GM12878 (cell line): ENCODE measurements around the gene NAA15. TPM values are rescaled to one million over a fixed set of nuclear protein-coding genes. Genes with fewer than 3 reads are reported as not detected.

Experiments
- BCL11A ChIP-seq: IDR thresholded peaks from 2 replicates; pipeline ENCODE4 v1.6.1; 2011; ENCODE audit warnings: low read depth, low read length
- BCL3 ChIP-seq: IDR thresholded peaks from 2 replicates; pipeline ENCODE4 v1.6.1; 2011; ENCODE audit warnings: borderline replicate concordance, low read depth, mild to moderate bottlenecking, moderate library complexity, low read length; ENCODE audit not compliant: insufficient read depth, poor library complexity, severe bottlenecking
- CBX5 ChIP-seq: sonication (generic); IDR thresholded peaks from 2 replicates; pipeline ENCODE4 v1.6.1; 2016; ENCODE audit warnings: low read depth, moderate library complexity, mild to moderate bottlenecking, inconsistent platforms
- CEBPZ ChIP-seq: fragments of 150-350 bp; IDR thresholded peaks from 2 replicates; pipeline ENCODE4 v1.6.1; 2016; ENCODE audit warnings: low read depth, low read length
- EZH2 ChIP-seq: IDR thresholded peaks from 2 replicates; pipeline ENCODE4 v1.6.1; 2012; ENCODE audit warnings: low read depth, mild to moderate bottlenecking, control low read depth, inconsistent platforms, low read length, borderline replicate concordance; ENCODE audit not compliant: control insufficient read depth
- HDGF ChIP-seq: fragments of 450-650 bp; IDR thresholded peaks from 2 replicates; pipeline ENCODE4 v1.6.1; 2016; ENCODE audit warnings: antibody characterized with exemption
- IKZF1 ChIP-seq: fragments of 450-650 bp; conservative IDR thresholded peaks from 2 replicates; pipeline ENCODE4 v1.6.1; 2017; ENCODE audit warnings: antibody characterized with exemption, mild to moderate bottlenecking
- KAT2A ChIP-seq: conservative IDR thresholded peaks from 2 replicates; pipeline ENCODE4 v1.6.1; 2011; ENCODE audit warnings: low read depth, low read length; ENCODE audit not compliant: control insufficient read depth
- MEF2A ChIP-seq: IDR thresholded peaks from 2 replicates; pipeline ENCODE4 v1.6.1; 2011; ENCODE audit warnings: low read depth, mild to moderate bottlenecking, low read length, moderate library complexity; ENCODE audit not compliant: insufficient read depth
- MEF2B ChIP-seq: fragments of 450-650 bp; IDR thresholded peaks from 2 replicates; pipeline ENCODE4 v1.6.1; 2018; ENCODE audit warnings: mild to moderate bottlenecking, moderate library complexity; ENCODE audit not compliant: partially characterized antibody, poor library complexity, severe bottlenecking
- NBN ChIP-seq: fragments of 450-650 bp; IDR thresholded peaks from 2 replicates; pipeline ENCODE4 v1.6.1; 2016
- NFXL1 ChIP-seq: fragments of 450-650 bp; IDR thresholded peaks from 2 replicates; pipeline ENCODE4 v1.6.1; 2017; ENCODE audit warnings: antibody characterized with exemption, mild to moderate bottlenecking, borderline replicate concordance
- NFYA ChIP-seq: IDR thresholded peaks from 2 replicates; pipeline ENCODE4 v1.6.1; 2011; ENCODE audit warnings: low read depth, mild to moderate bottlenecking, low read length, improper control_type of control experiment, borderline replicate concordance
- NR2F1 ChIP-seq: fragments of 450-650 bp; conservative IDR thresholded peaks from 2 replicates; pipeline ENCODE4 v1.6.1; 2017; ENCODE audit warnings: mild to moderate bottlenecking
- NRF1 ChIP-seq: conservative IDR thresholded peaks from 2 replicates; pipeline ENCODE4 v1.6.1; 2011; ENCODE audit warnings: mild to moderate bottlenecking, low read depth, low read length, improper control_type of control experiment
- POLR2AphosphoS2 ChIP-seq: IDR thresholded peaks from 2 replicates; pipeline ENCODE4 v1.6.1; 2011; ENCODE audit warnings: low read depth, mild to moderate bottlenecking, low read length, improper control_type of control experiment, moderate library complexity
- RAD21 ChIP-seq: IDR thresholded peaks from 2 replicates; pipeline ENCODE4 v1.6.1; 2011; ENCODE audit warnings: mild to moderate bottlenecking, low read depth, low read length, moderate library complexity; ENCODE audit not compliant: insufficient read depth
- REST ChIP-seq: IDR thresholded peaks from 2 replicates; pipeline ENCODE4 v1.6.1; 2012; ENCODE audit warnings: mild to moderate bottlenecking, low read depth, low read length
- SIN3A ChIP-seq: IDR thresholded peaks from 2 replicates; pipeline ENCODE4 v1.6.1; 2012; ENCODE audit warnings: low read depth, low read length, improper control_type of control experiment
- YY1 ChIP-seq: IDR thresholded peaks from 2 replicates; pipeline ENCODE4 v1.6.1; 2011; ENCODE audit warnings: low read depth, mild to moderate bottlenecking, low read length
- ZNF384 ChIP-seq: IDR thresholded peaks from 2 replicates; pipeline ENCODE4 v1.6.1; 2012; ENCODE audit warnings: low read depth, mild to moderate bottlenecking, low read length, improper control_type of control experiment, borderline replicate concordance
- polyA plus RNA-seq, 11 experiments: library from polyadenylated mRNA; depleted of rRNA in 4 of 11; unstranded in 6 of 11; stranded (reverse) in 5 of 11; fragments of >200 nt; fragmentation: Nextera tagmentation in 4 of 11; fragmentation: Illumina TruSeq in 1 of 11; extraction: Ambion mirVana in 4 of 11; extraction: Trizol in 1 of 11; gene quantifications; 1 replicate in 1 of 11; 2 replicates in 10 of 11; pipeline versions ENCODE4 v1.2.1 to v1.2.3, GENCODE V29; 2011 to 2016; ENCODE audit warnings: inconsistent platforms in 2 of 11, missing spikeins in 2 of 11, low read depth in 1 of 11
- total RNA-seq, 4 experiments: library from RNA; depleted of rRNA in 3 of 4; stranded (reverse); fragments of >200 nt in 3 of 4; fragmentation: Illumina TruSeq in 1 of 4; extraction: Trizol in 1 of 4; gene quantifications; 2 replicates each; pipeline versions ENCODE4 v1.2.1 to v1.2.3, GENCODE V29; 2013 to 2021

NAA15 gene
- total and polyA plus RNA-seq, 10 of the 15 experiments (the other 5 are each of a cell fraction or from before 2014, with no cell fraction given) = 24.3 to 93.1 (median 51.9) TPM

GRCh38 chr4:139295206-139295941 is 5.9 kb upstream of the NAA15 start (continued):
- TF ChIP-seq BCL3 = peak; percentile 68
- peak; percentile 61 for TF ChIP-seq IKZF1
- no peak; the same call in 1 of the 2 replicates for TF ChIP-seq POLR2AphosphoS2
- no peak for TF ChIP-seq NFYA
- 0 out of 2 replicates have a peak, but pooled peaks have one; percentile 40 for TF ChIP-seq REST
- TF ChIP-seq MEF2A = 0 out of 2 replicates have a peak, but pooled peaks have one; percentile 26
- TF ChIP-seq BCL11A = 0 out of 2 replicates have a peak, but pooled peaks have one; percentile 6
- no peak for TF ChIP-seq ZNF384
- no peak for TF ChIP-seq NRF1
- peak; percentile 78 for TF ChIP-seq NR2F1
- TF ChIP-seq CEBPZ = no peak
- TF ChIP-seq HDGF = peak; percentile 92; the same call in 1 of the 2 replicates
- 0 out of 2 replicates have a peak, but pooled peaks have one; percentile 26 for TF ChIP-seq SIN3A
- peak; percentile 79 for TF ChIP-seq RAD21
- TF ChIP-seq CBX5 = peak; percentile 40; the same call in 1 of the 2 replicates
- no peak for TF ChIP-seq NFXL1
- no peak for TF ChIP-seq MEF2B
- TF ChIP-seq KAT2A = no peak
- TF ChIP-seq EZH2 = no peak
- peak; percentile 63; the same call in 1 of the 2 replicates for TF ChIP-seq NBN
- TF ChIP-seq YY1 = peak; percentile 99
